GM20431 (cell line): ENCODE data around the gene IL12RB2.

ENCODE experiments used
- in situ Hi-C: fragments of 300-500 bp; cut with MseI, MboI; formaldehyde crosslinking; loops from one replicate; pipeline ENCODE4 v1.15.0; 2020; ENCODE audit warnings: low sequenced_read_pairs; ENCODE audit not compliant: unreplicated experiment

The IL12RB2 gene

GRCh38 chr1:67307251-67308060 lies at the start of gene IL12RB2:
Gene IL12RB2, plus strand, starts transcription at chr1:67307873. Its CDS starts 12,496 bp downstream, at chr1:67320369.
- in situ Hi-C loops: no loop called here

- in situ Hi-C loops: no loop called here
Measured at GRCh38 chr1:67261680-67262079, 46.0 kb upstream of the IL12RB2 start.

DNA sequence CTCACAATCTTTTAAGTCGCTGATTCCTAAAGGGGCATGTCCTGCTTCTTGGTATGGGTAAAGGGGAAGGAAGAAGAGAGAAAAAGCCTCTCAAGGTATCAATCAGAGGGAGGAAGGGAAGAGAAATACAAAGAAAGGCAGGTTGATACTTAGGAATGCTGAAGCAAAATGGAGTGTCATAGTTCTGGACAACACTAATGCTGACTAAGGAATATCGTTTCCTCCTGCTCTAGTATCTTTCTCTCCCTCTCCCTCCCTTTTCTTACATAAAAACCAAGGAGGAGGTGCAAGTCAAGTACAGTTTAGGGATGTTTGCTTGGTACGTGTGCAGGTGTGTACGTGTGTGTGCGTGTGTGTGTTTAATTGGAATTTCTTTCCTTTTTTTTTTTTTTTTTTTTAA lies 44.9 kb upstream of the IL12RB2 start:
- in situ Hi-C loops: no loop called here

DNA sequence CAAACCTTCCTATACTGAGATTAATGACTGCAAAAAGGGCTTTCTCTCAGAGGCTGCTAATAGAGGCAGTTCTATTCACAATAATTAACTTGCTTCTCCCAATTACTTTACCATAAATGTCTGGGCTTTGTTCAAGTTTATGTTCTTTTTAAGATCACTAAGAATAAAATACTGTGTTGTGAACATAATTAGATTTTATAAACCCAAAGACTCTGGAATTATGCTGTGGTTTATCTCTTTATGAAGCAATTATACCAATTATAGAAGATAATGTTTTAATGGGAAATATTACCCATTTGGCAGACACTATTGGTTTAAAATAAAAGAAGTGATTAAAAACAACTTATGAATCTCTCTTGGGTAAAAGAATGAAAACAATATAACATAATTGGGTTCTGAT lies 43.5 kb upstream of the IL12RB2 start:
- in situ Hi-C loops: no loop called here

DNA sequence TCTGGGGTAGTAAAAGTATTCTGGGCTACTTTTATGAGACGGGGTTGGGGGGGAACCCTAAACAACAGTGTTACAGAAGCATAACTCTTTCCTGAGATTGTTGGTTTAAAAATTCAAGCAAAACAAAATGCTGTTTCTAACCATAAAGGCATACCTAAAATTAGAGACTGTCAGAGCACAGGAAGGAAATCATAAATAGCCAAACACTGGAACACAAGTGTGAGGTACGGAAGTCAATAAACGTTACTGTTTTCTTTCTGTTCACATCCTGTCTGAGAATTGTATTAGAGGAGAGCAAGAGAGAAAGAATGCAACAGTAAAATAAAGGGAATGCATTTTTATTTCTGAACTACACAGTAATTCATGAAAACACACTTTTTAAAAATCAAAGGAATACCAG lies 42.8 kb upstream of the IL12RB2 start:
- in situ Hi-C loops: no loop called here

DNA sequence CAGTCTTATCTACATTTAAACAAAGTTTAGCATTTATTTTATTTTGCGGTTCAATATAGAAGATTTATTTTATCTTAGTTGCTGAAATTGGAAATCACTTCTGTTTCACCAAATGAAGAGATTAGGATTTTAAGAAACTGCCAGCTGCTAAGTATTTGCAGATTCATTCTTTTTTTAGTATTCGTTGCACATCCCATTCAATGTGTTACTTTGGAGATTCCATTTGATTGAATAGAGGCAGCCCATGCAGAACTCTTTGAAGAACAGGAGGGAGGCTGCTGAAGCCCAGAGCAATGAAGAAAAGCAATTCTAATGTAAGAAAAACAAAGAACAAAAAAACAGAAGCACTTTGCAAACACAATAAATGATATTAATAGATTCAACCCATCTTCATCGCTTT lies 38.6 kb upstream of the IL12RB2 start:
- in situ Hi-C loops: no loop called here

DNA sequence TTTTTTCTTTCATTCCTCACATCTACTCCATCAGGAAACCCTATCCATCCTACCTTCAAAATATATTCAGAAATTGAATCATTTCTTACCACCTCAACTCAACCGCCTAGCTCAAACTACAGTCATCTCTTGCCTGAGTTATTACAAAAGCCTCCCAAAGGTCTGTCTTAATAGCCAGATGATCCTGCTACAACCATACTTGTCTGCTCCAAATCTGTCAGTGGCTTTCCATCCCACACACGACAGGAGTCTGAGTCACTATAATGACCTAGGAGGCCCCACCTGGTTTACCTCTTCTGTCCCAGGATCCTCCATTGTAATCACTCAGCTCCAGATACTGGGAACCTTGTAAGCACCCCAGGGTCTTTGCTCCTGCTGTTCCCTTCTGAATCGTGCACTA lies 37.1 kb upstream of the IL12RB2 start:
- in situ Hi-C loops: no loop called here

GRCh38 chr1:67273591-67273990 lies 34.1 kb upstream of the IL12RB2 start:
- in situ Hi-C loops: no loop called here

DNA sequence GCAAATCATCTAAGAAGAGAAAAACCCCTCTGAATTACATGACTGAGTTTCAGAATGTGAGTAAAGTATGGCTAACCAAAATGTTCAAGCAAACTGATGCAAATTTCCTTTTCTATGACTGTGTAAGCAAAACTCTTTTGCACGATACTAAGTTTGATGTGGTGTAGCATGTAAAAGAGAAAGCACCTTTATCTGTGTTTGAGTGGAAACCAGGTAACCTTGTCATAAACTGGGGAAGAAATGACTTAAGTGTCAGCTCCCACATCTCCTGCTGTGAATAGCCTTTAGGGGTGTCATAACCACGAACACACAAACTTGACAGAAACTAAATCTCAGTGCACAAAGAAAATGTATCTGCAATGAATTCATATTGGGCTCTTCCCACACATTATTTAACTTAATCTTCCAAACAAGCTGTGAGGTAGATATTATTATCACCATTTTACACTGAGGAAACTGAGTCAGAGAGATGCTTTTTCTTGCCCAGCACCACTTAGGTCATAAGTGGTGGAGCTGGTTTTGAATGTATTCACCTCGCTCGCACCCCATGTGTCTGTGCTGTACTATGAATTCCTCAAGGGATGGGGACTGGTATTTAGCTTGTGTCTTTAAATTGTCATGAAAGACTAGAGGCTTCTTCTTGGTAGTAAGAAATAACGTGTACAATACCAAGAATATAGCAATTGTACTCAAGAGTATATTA lies 32.9 kb upstream of the IL12RB2 start:
- in situ Hi-C loops: no loop called here

GRCh38 chr1:67280696-67281095 lies 27.0 kb upstream of the IL12RB2 start:
- in situ Hi-C loops: no loop called here

- in situ Hi-C loops: no loop called here
Measured at GRCh38 chr1:67281244-67281643, 26.4 kb upstream of the IL12RB2 start.

DNA sequence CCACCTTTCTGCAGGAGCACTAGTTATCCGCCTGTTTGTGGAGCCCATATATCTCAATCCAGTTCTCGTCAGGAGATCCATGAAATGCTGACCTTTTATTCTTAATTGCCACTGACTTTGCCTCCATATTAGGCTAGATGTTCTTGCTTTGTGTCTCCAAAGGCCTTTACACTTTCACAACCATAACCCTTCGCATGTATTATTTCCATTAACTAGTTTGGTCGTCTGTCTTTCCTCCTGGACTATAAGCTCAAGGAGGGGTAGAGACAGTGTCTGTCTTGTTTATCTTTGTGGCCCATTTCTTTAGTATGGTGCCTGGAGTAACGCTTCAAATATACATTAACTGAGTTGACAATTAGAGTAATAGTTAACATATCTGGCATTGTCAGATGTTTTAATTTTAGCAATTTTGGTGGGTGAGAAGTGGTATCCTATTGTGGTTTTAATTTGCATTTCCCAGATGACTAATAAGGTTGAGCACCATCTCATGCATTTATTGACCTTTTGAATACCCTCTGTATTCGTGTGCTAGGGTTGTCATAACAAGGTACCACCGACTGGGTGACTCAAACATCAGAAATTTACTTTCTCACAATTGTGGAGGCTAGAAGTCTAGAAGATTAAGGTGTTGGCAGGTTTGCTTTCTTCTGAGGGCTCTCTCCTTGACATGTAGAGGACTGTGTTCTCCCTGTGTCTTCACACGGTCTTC lies 21.7 kb upstream of the IL12RB2 start:
- in situ Hi-C loops: no loop called here

DNA sequence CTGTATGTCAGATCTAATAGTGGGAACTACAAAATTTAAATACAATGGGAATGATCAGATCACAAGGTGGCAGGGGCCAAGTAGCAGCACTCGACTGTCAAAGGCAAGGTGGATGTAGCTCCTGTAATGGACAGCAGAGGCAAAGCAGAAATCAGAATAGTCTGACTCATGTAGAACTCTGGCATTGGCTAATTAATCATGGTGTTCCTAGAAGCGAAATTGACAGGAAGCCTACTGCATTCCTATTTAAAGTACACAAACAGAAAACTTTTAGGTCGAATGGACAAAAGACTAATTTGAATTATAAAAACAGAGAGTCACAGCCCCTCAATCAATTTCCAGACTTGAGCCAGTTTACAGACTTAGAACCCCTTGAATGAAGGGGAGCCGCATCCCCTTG lies 17.4 kb upstream of the IL12RB2 start:
- in situ Hi-C loops: no loop called here

- in situ Hi-C loops: no loop called here
Measured at GRCh38 chr1:67294836-67295617, 12.6 kb upstream of the IL12RB2 start.

DNA sequence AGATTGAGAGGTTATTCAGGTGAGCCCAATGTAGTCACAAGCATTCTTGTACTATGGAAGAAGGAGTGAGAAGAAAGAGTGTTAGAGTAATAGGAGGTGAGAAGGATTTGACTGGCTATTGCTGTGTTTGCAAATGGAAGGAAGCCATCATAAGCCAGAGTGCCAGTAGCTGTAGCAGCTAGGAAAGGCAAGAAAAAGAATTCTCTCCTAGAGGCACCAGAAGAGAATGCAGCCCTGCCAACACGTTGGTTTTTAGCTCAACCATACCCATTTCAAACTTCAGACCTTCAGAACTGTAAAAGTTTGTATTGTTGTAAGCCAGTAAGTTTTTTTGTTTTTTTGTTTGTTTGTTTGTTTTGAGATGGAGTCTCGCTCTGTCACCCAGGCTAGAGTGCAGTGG lies 8.9 kb upstream of the IL12RB2 start:
- in situ Hi-C loops: no loop called here

DNA sequence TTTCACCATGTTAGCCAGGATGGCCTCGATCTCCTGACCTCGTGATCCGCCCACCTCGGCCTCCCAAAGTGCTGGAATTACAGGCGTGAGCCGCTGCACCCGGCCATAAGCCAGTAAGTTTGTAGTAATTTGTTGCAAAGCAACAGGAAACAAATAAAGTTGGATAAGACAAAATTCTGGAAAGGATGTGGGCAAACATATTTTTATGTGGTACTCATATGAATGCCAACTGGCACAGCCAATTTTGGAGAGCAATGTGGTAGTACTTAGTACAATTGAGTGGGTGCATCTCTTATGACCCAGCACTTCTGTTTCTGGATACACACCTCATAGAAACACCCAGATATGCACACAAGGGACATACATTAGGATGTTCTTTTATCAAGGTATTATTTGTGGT lies 8.4 kb upstream of the IL12RB2 start:
- in situ Hi-C loops: no loop called here

DNA sequence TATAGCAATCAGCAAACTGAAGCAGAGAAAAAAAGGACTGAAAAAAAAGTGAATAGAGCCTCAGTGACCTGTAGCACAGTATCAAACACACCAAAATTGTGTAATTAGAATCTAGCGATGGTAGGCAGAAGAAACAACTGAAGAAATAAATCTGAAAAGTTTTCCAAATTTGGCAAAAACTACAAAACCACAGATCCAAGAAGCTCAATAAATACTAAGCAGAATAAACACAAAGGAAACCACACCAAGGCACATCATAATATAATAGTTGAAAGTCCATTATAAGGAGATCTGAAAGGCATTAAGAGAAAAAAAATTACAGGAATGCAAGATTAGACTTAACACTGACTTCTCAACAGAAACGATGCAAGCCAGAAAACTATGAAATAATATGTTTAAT lies 7.1 kb upstream of the IL12RB2 start:
- in situ Hi-C loops: no loop called here

- in situ Hi-C loops: no loop called here
Measured at GRCh38 chr1:67304023-67304422, 3.6 kb upstream of the IL12RB2 start.

DNA sequence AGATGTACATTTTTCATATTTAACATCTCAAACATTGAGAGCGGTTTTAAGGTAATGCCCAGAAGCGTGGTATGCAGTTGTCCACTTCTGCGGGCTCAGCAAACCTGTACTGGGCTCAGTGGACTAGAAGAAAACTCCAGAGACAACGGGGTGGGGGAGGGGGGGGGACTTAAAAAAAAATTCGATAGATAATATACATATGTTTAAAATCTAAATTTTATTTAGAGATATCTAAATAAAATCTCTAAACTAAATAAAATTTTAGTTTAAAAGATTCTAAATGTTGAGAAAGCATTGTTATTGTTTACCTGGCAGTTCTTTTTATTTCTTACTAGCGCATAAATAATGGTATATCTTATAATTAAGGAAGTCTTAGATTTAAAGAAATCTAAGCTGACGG lies 1.1 kb upstream of the IL12RB2 start:
- in situ Hi-C loops: no loop called here

- in situ Hi-C loops: no loop called here
Measured at GRCh38 chr1:67308136-67308535, 463 bp downstream of the IL12RB2 start.
